Neural progenitor cell (in vitro differentiated cells): ENCODE results near the gene TEX51. TPM values are rescaled to one million over a fixed set of nuclear protein-coding genes. Genes with fewer than 3 reads are reported as not detected.

Experiments
- DNase-seq: peaks from one replicate; pipeline ENCODE4 v3.0.0-alpha.2; 2016; ENCODE audit warnings: low spot score
- H2AFZ ChIP-seq: fragments of 200-600 bp; sonication (generic); replicated peaks from 2 replicates; pipeline ENCODE4 v1.6.1; 2016; ENCODE audit warnings: antibody characterized with exemption
- H3F3A ChIP-seq: fragments of 200-600 bp; sonication (generic); 2 replicates; pipeline ENCODE4 v1.6.1; 2016; ENCODE audit warnings: antibody characterized with exemption, low read depth
- H3K27ac ChIP-seq: fragments of 200-600 bp; sonication (generic); 2 replicates; pipeline ENCODE4 v1.5.1; 2016; ENCODE audit warnings: mild to moderate bottlenecking
- H3K27me3 ChIP-seq: fragments of 200-600 bp; sonication (generic); 2 replicates; pipeline ENCODE4 v1.6.1; 2016; ENCODE audit warnings: mild to moderate bottlenecking, moderate library complexity
- H3K36me3 ChIP-seq: fragments of 200-600 bp; sonication (generic); 2 replicates; pipeline ENCODE4 v1.5.1; 2016
- H3K4me1 ChIP-seq: fragments of 200-600 bp; sonication (generic); 2 replicates; pipeline ENCODE4 v1.6.1; 2016; ENCODE audit warnings: mixed run types
- H3K4me2 ChIP-seq: fragments of 200-600 bp; sonication (generic); 2 replicates; pipeline ENCODE4 v1.6.1; 2016
- H3K4me3 ChIP-seq: fragments of 200-600 bp; sonication (generic); 2 replicates; pipeline ENCODE4 v1.5.1; 2016
- H3K79me2 ChIP-seq: fragments of 200-600 bp; sonication (generic); 2 replicates; pipeline ENCODE4 v1.6.1; 2016; ENCODE audit warnings: low read depth
- H3K9ac ChIP-seq: fragments of 200-600 bp; sonication (generic); 2 replicates; pipeline ENCODE4 v1.6.1; 2016
- H3K9me3 ChIP-seq: fragments of 200-600 bp; sonication (generic); 2 replicates; pipeline ENCODE4 v1.5.1; 2016; ENCODE audit warnings: low read depth
- H4K20me1 ChIP-seq: fragments of 200-600 bp; sonication (generic); 2 replicates; pipeline ENCODE4 v1.6.1; 2016; ENCODE audit warnings: low read depth
- H3K27ac Mint-ChIP-seq: 3 replicates; pipeline ENCODE4 v1.8.0; 2021; ENCODE audit warnings: mixed read lengths
- H3K27me3 Mint-ChIP-seq: 2 replicates; pipeline ENCODE4 v1.8.0; 2022; ENCODE audit warnings: low read depth, mild to moderate bottlenecking, inconsistent platforms, moderate library complexity, mixed read lengths; ENCODE audit not compliant: insufficient read depth
- H3K36me3 Mint-ChIP-seq: 3 replicates; pipeline ENCODE4 v1.8.0; 2021; ENCODE audit warnings: mixed read lengths
- H3K4me1 Mint-ChIP-seq: 3 replicates; pipeline ENCODE4 v1.8.0; 2021; ENCODE audit warnings: mixed read lengths
- H3K4me3 Mint-ChIP-seq: 3 replicates; pipeline ENCODE4 v1.8.0; 2021; ENCODE audit warnings: mild to moderate bottlenecking, moderate library complexity, mixed read lengths
- H3K9me3 Mint-ChIP-seq: 3 replicates; pipeline ENCODE4 v1.8.0; 2020; ENCODE audit warnings: mixed read lengths
- CTCF ChIP-seq: fragments of 200-600 bp; sonication (generic); IDR thresholded peaks from 2 replicates; pipeline ENCODE4 v1.5.1; 2017; ENCODE audit warnings: antibody characterized with exemption, mild to moderate bottlenecking
- EZH2 ChIP-seq: fragments of 200-600 bp; sonication (generic); IDR thresholded peaks from 2 replicates; pipeline ENCODE4 v1.6.1; 2017; ENCODE audit warnings: antibody characterized with exemption, mild to moderate bottlenecking, moderate library complexity
- EZH2phosphoT487 ChIP-seq: fragments of 200-600 bp; sonication (generic); IDR thresholded peaks from 2 replicates; pipeline ENCODE4 v1.6.1; 2017; ENCODE audit warnings: antibody characterized with exemption
- total RNA-seq: library from RNA; depleted of rRNA; stranded (reverse); fragments of >200 nt; gene quantifications from 2 replicates; pipeline ENCODE4 v1.2.3, GENCODE V29; 2015; ENCODE audit warnings: low replicate concordance

Gene TEX51
- total RNA-seq = not detected in 2 replicates

- no peaks in the 10 kb centered on the region for H3K27me3 Mint-ChIP-seq
- Histone ChIP-seq H3K36me3 (no peaks in the 10 kb centered on the region), H3F3A (no peaks in the 10 kb centered on the region), H3K79me2 (no peaks in the 10 kb centered on the region), H3K27me3 (peaks cover 5% of the 10 kb centered on the region), H3K4me1 (no peaks in the 10 kb centered on the region), H3K4me2 (no peak within 1 kb of the TSS), H4K20me1 (no peaks in the 10 kb centered on the region), H3K4me3 (no peak within 1 kb of the TSS), H3K27ac (no peak within 1 kb of the TSS), H3K9ac (no peak within 1 kb of the TSS), H3K9me3 (no peaks in the 10 kb centered on the region), H2AFZ (no peak within 1 kb of the TSS)
- H3K4me3 Mint-ChIP-seq = no peak within 1 kb of the TSS
- no peaks in the 10 kb centered on the region for H3K36me3 Mint-ChIP-seq
- H3K4me1 Mint-ChIP-seq = peaks cover 5% of the 10 kb centered on the region
- TF ChIP-seq EZH2phosphoT487 (no peak), CTCF (no peak), EZH2 (no peak)
- no peak for DNase-seq
- no peak within 1 kb of the TSS for H3K27ac Mint-ChIP-seq
- peaks cover 5% of the 10 kb centered on the region for H3K9me3 Mint-ChIP-seq
Observed at GRCh38 chr2:126898636-126899035, at the start of gene TEX51. Gene TEX51 (plus strand): TSS chr2:126898890. CDS start chr2:126898919, 29 bp downstream.

GRCh38 chr2:126849054-126849453 lies 49.6 kb upstream of the TEX51 start:
- no peaks in the 10 kb centered on the region for H3F3A ChIP-seq
- no peaks in the 10 kb centered on the region for H4K20me1 ChIP-seq
- no peak overlapping the region for H3K4me3 Mint-ChIP-seq
- no peak overlapping the region for H3K27ac ChIP-seq
- no peaks in the 10 kb centered on the region for H3K9me3 ChIP-seq
- TF ChIP-seq EZH2 (no peak), EZH2phosphoT487 (no peak), CTCF (no peak)
- H3K4me3 ChIP-seq = no peak overlapping the region
- no peaks in the 10 kb centered on the region for H3K4me1 ChIP-seq
- H3K27ac Mint-ChIP-seq = no peak overlapping the region
- no peaks in the 10 kb centered on the region for H3K4me1 Mint-ChIP-seq
- no peak overlapping the region for H2AFZ ChIP-seq
- no peaks in the 10 kb centered on the region for H3K9me3 Mint-ChIP-seq
- H3K27me3 Mint-ChIP-seq = no peaks in the 10 kb centered on the region
- no peaks in the 10 kb centered on the region for H3K79me2 ChIP-seq
- no peak overlapping the region for H3K9ac ChIP-seq
- H3K36me3 Mint-ChIP-seq = no peaks in the 10 kb centered on the region
- no peak overlapping the region for H3K4me2 ChIP-seq
- H3K27me3 ChIP-seq = no peaks in the 10 kb centered on the region
- no peak for DNase-seq
- H3K36me3 ChIP-seq = no peaks in the 10 kb centered on the region

GRCh38 chr2:126849486-126849885 lies 49.2 kb upstream of the TEX51 start:
- no peak overlapping the region for H3K4me3 Mint-ChIP-seq
- Histone ChIP-seq H4K20me1 (no peaks in the 10 kb centered on the region), H3K27me3 (no peaks in the 10 kb centered on the region), H3K9me3 (no peaks in the 10 kb centered on the region), H3K79me2 (no peaks in the 10 kb centered on the region), H3F3A (no peaks in the 10 kb centered on the region), H3K4me2 (no peak overlapping the region), H3K36me3 (no peaks in the 10 kb centered on the region), H2AFZ (no peak overlapping the region), H3K4me1 (no peaks in the 10 kb centered on the region), H3K27ac (no peak overlapping the region), H3K9ac (no peak overlapping the region), H3K4me3 (no peak overlapping the region)
- no peak overlapping the region for H3K27ac Mint-ChIP-seq
- no peaks in the 10 kb centered on the region for H3K27me3 Mint-ChIP-seq
- H3K4me1 Mint-ChIP-seq = no peaks in the 10 kb centered on the region
- TF ChIP-seq CTCF (no peak), EZH2phosphoT487 (no peak)
- DNase-seq = no peak
- H3K36me3 Mint-ChIP-seq = no peaks in the 10 kb centered on the region
- H3K9me3 Mint-ChIP-seq = no peaks in the 10 kb centered on the region
